IPS-NIHi11 (cell line): ENCODE data around the gene MIA.
"Not testable (repeated sequence)": the region's sequence is repeated elsewhere in the genome, so short reads cannot be mapped to it uniquely, and the experiment has no call there.

Source experiments
- DNase-seq: peaks from one replicate; pipeline ENCODE4 v3.0.0; 2012; ENCODE audit warnings: mixed read lengths, low spot score

MIA gene

GRCh38 chr19:40822704-40823553, 47.6 kb downstream of the MIA start:
- DNase-seq, result not testable (repeated sequence)

GRCh38 chr19:40824916-40825315, 49.6 kb downstream of the MIA start:
- not testable (repeated sequence) for DNase-seq

GRCh38 chr19:40825460-40826095, 50.3 kb downstream of the MIA start:
- not testable (repeated sequence) for DNase-seq

DNA sequence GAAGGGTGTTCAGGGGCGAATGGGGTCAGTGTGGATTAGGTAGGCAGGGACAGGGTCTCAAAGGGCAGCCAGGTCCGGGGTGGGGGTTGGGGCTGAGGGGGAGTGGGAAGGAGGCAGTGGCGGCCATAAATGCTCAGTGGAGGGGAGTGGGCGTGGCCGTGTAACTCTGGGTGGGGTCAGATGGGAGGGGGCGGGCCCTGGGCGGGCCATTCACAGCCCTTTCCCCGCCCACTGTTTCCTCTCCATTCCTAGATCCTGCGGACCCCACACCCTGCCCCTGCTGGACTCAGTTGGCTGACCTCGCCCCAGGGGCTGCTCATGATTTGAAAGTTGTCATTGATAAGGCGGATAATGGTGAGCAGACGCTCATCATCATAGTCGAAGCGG, 51.0 kb downstream of the MIA start:
- not testable (repeated sequence) for DNase-seq

GRCh38 chr19:40826699-40827385, 51.5 kb downstream of the MIA start:
- not testable (repeated sequence) for DNase-seq
